ENCODE results near the gene HHLA2.

Gene HHLA2

DNA sequence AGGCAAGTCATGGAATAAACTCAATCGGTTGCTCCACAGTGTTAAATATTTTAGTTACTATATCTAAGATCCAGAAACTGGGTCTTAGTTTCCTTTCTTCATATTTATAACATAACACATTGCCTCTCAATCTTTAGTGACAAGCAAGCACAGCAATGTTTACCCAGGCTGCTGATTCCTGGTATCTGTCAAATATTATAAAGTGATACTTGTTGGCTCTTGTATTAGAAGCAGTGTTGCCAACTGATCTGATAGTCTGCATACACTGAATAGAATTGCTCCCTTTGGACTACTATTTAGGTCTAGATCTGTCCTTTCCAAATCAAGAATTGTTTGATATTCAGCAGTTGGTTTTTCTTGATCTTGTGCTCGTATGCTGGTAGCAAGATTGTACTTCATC is 7.2 kb upstream of the HHLA2 start:
- no peak overlapping the region for H2BK15ac ChIP-seq (ENCODE audit: low read length)
- H4K91ac ChIP-seq (ENCODE audit: low read depth, low read length, poor library complexity) = no peak overlapping the region
- no peak overlapping the region for H3K4ac ChIP-seq (ENCODE audit: low read length)
- no peak overlapping the region for H3K4me2 ChIP-seq (ENCODE audit: insufficient read depth, low read length, poor library complexity, severe bottlenecking)
- no peak overlapping the region for H3K9ac ChIP-seq (ENCODE audit: low read depth, low read length, poor library complexity)
- no CpG with 5 or more reads among the region's 2 CpGs for WGBS, 2 donors (ENCODE audit: extremely low coverage in 2 of 2, insufficient read length in 2 of 2, insufficient replicate concordance in 1 of 2)
- no peaks in the 10 kb centered on the region for H3K27me3 ChIP-seq (ENCODE audit: control insufficient read depth in 3 of 3, insufficient read depth in 3 of 3, low read depth in 1 of 3, low read length in 3 of 3)
- no peak overlapping the region for H3K14ac ChIP-seq (ENCODE audit: low read length)
- no peak overlapping the region for H2BK5ac ChIP-seq (ENCODE audit: low read length)
- H2AFZ ChIP-seq (ENCODE audit: low read length) = no peak overlapping the region
- no peaks in the 10 kb centered on the region for H3K9me3 ChIP-seq (replicated peaks in 1 of 2; ENCODE audit: control insufficient read depth in 2 of 2, insufficient read depth in 1 of 2, low read depth in 1 of 2, low read length in 2 of 2)
- H2BK12ac ChIP-seq (ENCODE audit: low read length) = no peak overlapping the region
- H3K23ac ChIP-seq (ENCODE audit: low read depth, low read length, poor library complexity) = no peak overlapping the region
- H3K79me1 ChIP-seq (ENCODE audit: low read depth, low read length) = no peaks in the 10 kb centered on the region
- H4K8ac ChIP-seq (ENCODE audit: low read depth, low read length) = no peak overlapping the region
- H3K4me3 ChIP-seq (ENCODE audit: low read length in 2 of 2) = no peak overlapping the region
- no peaks in the 10 kb centered on the region for H3K36me3 ChIP-seq (replicated peaks in 1 of 2; ENCODE audit: control insufficient read depth in 2 of 2, insufficient read depth in 2 of 2, low read length in 2 of 2)
- H3K4me1 ChIP-seq (ENCODE audit: control insufficient read depth in 2 of 2, insufficient read depth in 1 of 2, low read depth in 1 of 2, low read length in 2 of 2) = no peaks in the 10 kb centered on the region
- H3K27ac ChIP-seq (replicated peaks; ENCODE audit: low read length) = no peak overlapping the region
- DNase-seq (ENCODE audit: low spot score) = no peak
- no peak overlapping the region for H2BK120ac ChIP-seq (ENCODE audit: low read depth, low read length)
- no peak overlapping the region for H3K18ac ChIP-seq (ENCODE audit: low read length)
- H2AK5ac ChIP-seq (ENCODE audit: low read depth, low read length) = no peak overlapping the region

DNA sequence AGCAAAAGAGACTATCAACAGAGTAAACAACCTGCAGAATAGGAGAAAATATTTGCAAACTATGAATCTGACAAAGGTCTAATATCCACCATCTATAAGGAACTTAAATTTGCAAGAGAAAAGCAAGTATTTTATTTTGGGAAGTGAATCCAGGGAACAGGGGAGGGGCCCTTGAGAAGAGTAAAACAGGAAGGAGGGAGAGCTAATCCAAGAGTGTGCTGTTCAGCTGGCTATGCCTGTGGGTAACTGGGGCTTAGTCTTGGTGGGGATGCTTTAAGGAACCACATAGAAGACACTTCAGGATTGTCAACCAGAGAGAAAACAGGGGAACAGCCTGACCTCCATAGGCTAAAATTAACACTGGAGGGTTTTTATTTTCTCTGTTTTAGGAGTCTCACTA is 3.9 kb upstream of the HHLA2 start:
- Histone ChIP-seq H3K4me2 (ENCODE audit: insufficient read depth, low read length, poor library complexity, severe bottlenecking) (no peak overlapping the region), H2BK15ac (ENCODE audit: low read length) (no peak overlapping the region), H3K23ac (ENCODE audit: low read depth, low read length, poor library complexity) (no peak overlapping the region), H3K27ac (replicated peaks; ENCODE audit: low read length) (no peak overlapping the region), H3K27me3 (ENCODE audit: control insufficient read depth in 3 of 3, insufficient read depth in 3 of 3, low read depth in 1 of 3, low read length in 3 of 3) (no peaks in the 10 kb centered on the region), H4K8ac (ENCODE audit: low read depth, low read length) (no peak overlapping the region), H3K14ac (ENCODE audit: low read length) (no peak overlapping the region), H3K4me3 (ENCODE audit: low read length in 2 of 2) (no peak overlapping the region), H2BK12ac (ENCODE audit: low read length) (no peak overlapping the region), H3K4ac (ENCODE audit: low read length) (no peak overlapping the region), H3K9ac (ENCODE audit: low read depth, low read length, poor library complexity) (no peak overlapping the region), H2AFZ (ENCODE audit: low read length) (no peak overlapping the region), H3K79me1 (ENCODE audit: low read depth, low read length) (no peaks in the 10 kb centered on the region), H3K18ac (ENCODE audit: low read length) (no peak overlapping the region), H3K9me3 (replicated peaks in 1 of 2; ENCODE audit: control insufficient read depth in 2 of 2, insufficient read depth in 1 of 2, low read depth in 1 of 2, low read length in 2 of 2) (no peaks in the 10 kb centered on the region), H4K91ac (ENCODE audit: low read depth, low read length, poor library complexity) (no peak overlapping the region), H2BK5ac (ENCODE audit: low read length) (no peak overlapping the region), H2BK120ac (ENCODE audit: low read depth, low read length) (no peak overlapping the region), H3K36me3 (replicated peaks in 1 of 2; ENCODE audit: control insufficient read depth in 2 of 2, insufficient read depth in 2 of 2, low read length in 2 of 2) (no peaks in the 10 kb centered on the region), H2AK5ac (ENCODE audit: low read depth, low read length) (no peak overlapping the region), H3K4me1 (ENCODE audit: control insufficient read depth in 2 of 2, insufficient read depth in 1 of 2, low read depth in 1 of 2, low read length in 2 of 2) (no peaks in the 10 kb centered on the region)
- no peak for DNase-seq (ENCODE audit: low spot score)

DNA sequence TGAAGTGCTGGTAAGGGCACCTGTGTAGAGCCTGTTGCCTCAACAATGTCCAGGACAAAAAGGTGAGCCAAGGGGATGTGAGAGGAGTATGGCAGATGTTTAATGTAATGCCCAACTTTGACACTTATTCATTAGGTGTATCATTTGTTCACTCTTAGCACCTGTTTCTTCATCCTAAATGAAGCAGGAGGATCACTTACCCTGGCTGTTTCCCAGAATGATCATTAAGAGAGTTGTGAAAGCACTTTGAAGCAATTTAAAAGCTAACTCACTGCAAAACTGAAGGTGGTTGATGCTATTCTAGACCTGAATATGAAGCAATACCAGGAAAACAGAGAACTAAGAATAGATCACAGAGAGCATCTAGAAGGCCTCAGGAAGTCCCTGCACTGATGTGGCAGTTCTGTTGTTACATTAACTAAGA is 3.4 kb upstream of the HHLA2 start:
- Histone ChIP-seq H3K4me2 (ENCODE audit: insufficient read depth, low read length, poor library complexity, severe bottlenecking) (no peak overlapping the region), H2BK15ac (ENCODE audit: low read length) (no peak overlapping the region), H3K36me3 (replicated peaks in 1 of 2; ENCODE audit: control insufficient read depth in 2 of 2, insufficient read depth in 2 of 2, low read length in 2 of 2) (no peaks in the 10 kb centered on the region), H3K4me3 (ENCODE audit: low read length in 2 of 2) (no peak overlapping the region), H3K18ac (ENCODE audit: low read length) (no peak overlapping the region), H2BK12ac (ENCODE audit: low read length) (no peak overlapping the region), H2BK5ac (ENCODE audit: low read length) (no peak overlapping the region), H3K4ac (ENCODE audit: low read length) (no peak overlapping the region), H3K14ac (ENCODE audit: low read length) (no peak overlapping the region), H3K79me1 (ENCODE audit: low read depth, low read length) (no peaks in the 10 kb centered on the region), H3K9ac (ENCODE audit: low read depth, low read length, poor library complexity) (no peak overlapping the region), H4K8ac (ENCODE audit: low read depth, low read length) (no peak overlapping the region), H2BK120ac (ENCODE audit: low read depth, low read length) (no peak overlapping the region), H3K9me3 (replicated peaks in 1 of 2; ENCODE audit: control insufficient read depth in 2 of 2, insufficient read depth in 1 of 2, low read depth in 1 of 2, low read length in 2 of 2) (no peaks in the 10 kb centered on the region), H3K23ac (ENCODE audit: low read depth, low read length, poor library complexity) (no peak overlapping the region), H3K27ac (replicated peaks; ENCODE audit: low read length) (no peak overlapping the region), H3K4me1 (ENCODE audit: control insufficient read depth in 2 of 2, insufficient read depth in 1 of 2, low read depth in 1 of 2, low read length in 2 of 2) (peaks cover 0 to 3% of the 10 kb centered on the region in 2 donors), H3K27me3 (ENCODE audit: control insufficient read depth in 3 of 3, insufficient read depth in 3 of 3, low read depth in 1 of 3, low read length in 3 of 3) (no peaks in the 10 kb centered on the region), H4K91ac (ENCODE audit: low read depth, low read length, poor library complexity) (no peak overlapping the region), H2AK5ac (ENCODE audit: low read depth, low read length) (no peak overlapping the region), H2AFZ (ENCODE audit: low read length) (no peak overlapping the region)
- DNase-seq (ENCODE audit: low spot score) = no peak

DNA sequence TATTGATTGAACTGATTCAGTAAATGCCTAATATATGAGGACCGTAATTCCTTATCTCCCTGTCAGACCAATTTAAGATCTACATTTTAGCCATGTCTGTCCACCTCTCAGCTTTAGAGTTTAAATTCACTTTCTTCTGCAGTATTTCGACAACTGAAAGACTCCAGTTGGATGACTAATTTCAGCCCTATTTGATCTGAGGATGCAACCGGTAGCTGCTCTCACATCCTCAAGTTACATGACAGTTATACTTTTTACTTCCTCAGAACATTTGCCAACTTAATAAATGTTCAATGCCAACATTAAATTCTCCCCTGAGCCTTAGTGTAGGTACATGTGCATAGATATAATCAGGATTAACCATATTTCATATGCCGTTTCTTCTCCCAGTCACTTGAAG is 2.5 kb upstream of the HHLA2 start:
- Histone ChIP-seq H3K79me1 (ENCODE audit: low read depth, low read length) (no peaks in the 10 kb centered on the region), H4K91ac (ENCODE audit: low read depth, low read length, poor library complexity) (no peak overlapping the region), H3K4me1 (ENCODE audit: control insufficient read depth in 2 of 2, insufficient read depth in 1 of 2, low read depth in 1 of 2, low read length in 2 of 2) (peaks cover 0 to 3% of the 10 kb centered on the region in 2 donors), H3K27me3 (ENCODE audit: control insufficient read depth in 3 of 3, insufficient read depth in 3 of 3, low read depth in 1 of 3, low read length in 3 of 3) (no peaks in the 10 kb centered on the region), H3K4me3 (ENCODE audit: low read length in 2 of 2) (no peak overlapping the region), H2BK120ac (ENCODE audit: low read depth, low read length) (no peak overlapping the region), H3K4ac (ENCODE audit: low read length) (no peak overlapping the region), H2BK12ac (ENCODE audit: low read length) (no peak overlapping the region), H4K8ac (ENCODE audit: low read depth, low read length) (no peak overlapping the region), H3K9ac (ENCODE audit: low read depth, low read length, poor library complexity) (no peak overlapping the region), H3K36me3 (replicated peaks in 1 of 2; ENCODE audit: control insufficient read depth in 2 of 2, insufficient read depth in 2 of 2, low read length in 2 of 2) (no peaks in the 10 kb centered on the region), H3K14ac (ENCODE audit: low read length) (no peak overlapping the region), H3K23ac (ENCODE audit: low read depth, low read length, poor library complexity) (no peak overlapping the region), H3K4me2 (ENCODE audit: insufficient read depth, low read length, poor library complexity, severe bottlenecking) (no peak overlapping the region), H2AK5ac (ENCODE audit: low read depth, low read length) (no peak overlapping the region), H2AFZ (ENCODE audit: low read length) (no peak overlapping the region), H2BK5ac (ENCODE audit: low read length) (no peak overlapping the region), H2BK15ac (ENCODE audit: low read length) (no peak overlapping the region), H3K18ac (ENCODE audit: low read length) (no peak overlapping the region), H3K9me3 (replicated peaks in 1 of 2; ENCODE audit: control insufficient read depth in 2 of 2, insufficient read depth in 1 of 2, low read depth in 1 of 2, low read length in 2 of 2) (no peaks in the 10 kb centered on the region), H3K27ac (replicated peaks; ENCODE audit: low read length) (no peak overlapping the region)
- DNase-seq (ENCODE audit: low spot score) = no peak
- WGBS, 2 donors (ENCODE audit: extremely low coverage in 2 of 2, insufficient read length in 2 of 2, insufficient replicate concordance in 1 of 2) = no CpG with 5 or more reads among the region's 4 CpGs

Measured in neuronal stem cell (in vitro differentiated cells).